Fibroblast of lung (primary cell): Measurements from ENCODE around the gene TMEM163.

Experiments
- CTCF ChIP-seq, 2 donors: IDR thresholded peaks in 1 of 2; conservative IDR thresholded peaks in 1 of 2; 1 replicate in 1 of 2; 2 replicates in 1 of 2; pipeline ENCODE4 v1.5.1; 2011 to 2012; ENCODE audit warnings: low read length in 2 of 2, control low read depth in 1 of 2, inconsistent platforms in 1 of 2, low read depth in 1 of 2, mild to moderate bottlenecking in 1 of 2
- EZH2 ChIP-seq: IDR thresholded peaks from 2 replicates; pipeline ENCODE4 v1.5.1; 2012; ENCODE audit warnings: low read length, control low read depth, mild to moderate bottlenecking; ENCODE audit errors: missing control alignments

- TF ChIP-seq CTCF (conservative IDR thresholded peaks at IDR 0.05 in 1 of 2, IDR thresholded peaks at IDR 0.05 in 1 of 2; ENCODE audit: low read depth in 1 of 2, low read length in 2 of 2) (no peak), EZH2 (no peak)
These were observed 116.1 kb downstream of the TMEM163 start for GRCh38 chr2:134602666-134603065.
